HG03175 (cell line): ENCODE data around the gene OR1M1.
"Not testable (repeated sequence)": the region's sequence is repeated elsewhere in the genome, so short reads cannot be mapped to it uniquely, and the experiment has no call there.

Experiments
- ATAC-seq: cut with Tn5 transposase; IDR thresholded peaks from one replicate; pipeline ENCODE4 v1.9.1; 2021; ENCODE audit warnings: mild to moderate bottlenecking, moderate library complexity; ENCODE audit not compliant: unreplicated experiment

OR1M1 gene, protein sequence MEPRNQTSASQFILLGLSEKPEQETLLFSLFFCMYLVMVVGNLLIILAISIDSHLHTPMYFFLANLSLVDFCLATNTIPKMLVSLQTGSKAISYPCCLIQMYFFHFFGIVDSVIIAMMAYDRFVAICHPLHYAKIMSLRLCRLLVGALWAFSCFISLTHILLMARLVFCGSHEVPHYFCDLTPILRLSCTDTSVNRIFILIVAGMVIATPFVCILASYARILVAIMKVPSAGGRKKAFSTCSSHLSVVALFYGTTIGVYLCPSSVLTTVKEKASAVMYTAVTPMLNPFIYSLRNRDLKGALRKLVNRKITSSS

DNA sequence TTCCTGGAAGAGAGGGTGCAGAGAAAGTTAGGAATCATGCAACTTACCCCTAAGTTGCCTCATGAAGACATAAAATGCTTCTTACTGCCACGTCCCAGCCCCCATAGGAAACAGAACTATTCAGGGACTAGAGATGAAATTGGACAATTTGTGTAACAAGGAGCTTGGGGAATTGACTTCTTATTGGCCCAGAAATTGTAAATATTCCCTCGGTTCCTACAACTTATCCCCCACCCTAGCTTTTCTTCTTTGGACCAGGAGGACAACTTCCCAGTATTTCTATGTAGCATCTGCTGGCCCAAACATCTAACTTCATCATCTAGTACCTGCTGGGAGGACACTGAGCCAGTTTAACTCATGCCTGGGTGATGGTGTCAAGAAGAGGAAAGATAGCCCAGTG, at the start of gene OR1M1:
OR1M1 (plus strand) TSS at position 301 of the 400 bp plus-strand sequence. CDS start 6,184 bp downstream, outside the sequence.
- ATAC-seq = no peak

DNA sequence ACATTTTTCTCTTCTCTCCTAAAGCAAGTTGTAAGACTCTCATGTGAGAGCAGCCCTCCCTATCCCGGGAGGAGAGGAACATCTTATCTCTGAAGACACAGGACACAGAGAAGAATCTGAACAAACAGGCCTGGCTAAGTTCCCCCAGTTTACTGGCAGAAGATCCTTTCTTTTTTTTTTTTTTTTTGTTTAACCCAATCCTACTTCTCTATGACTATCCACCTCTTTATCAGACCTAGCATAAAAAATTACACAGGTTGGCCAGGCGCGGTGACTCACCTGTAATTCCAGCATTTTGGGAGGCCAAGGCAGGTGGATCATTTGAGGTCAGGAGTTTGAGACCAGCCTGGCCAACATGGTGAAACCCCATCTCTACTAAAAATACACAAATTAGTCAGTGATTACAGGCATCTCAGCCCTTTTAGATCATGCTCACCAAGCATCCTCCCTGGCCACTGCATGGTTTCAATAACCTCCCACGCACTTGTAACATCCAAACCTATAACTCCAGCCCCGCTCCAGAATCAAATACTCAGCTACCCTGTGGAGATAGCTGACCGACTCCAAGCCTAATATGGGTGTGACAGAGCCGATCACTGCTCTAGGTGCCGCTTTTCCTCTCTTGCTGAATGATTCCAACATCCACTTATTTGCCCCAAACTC, 49.3 kb upstream of the OR1M1 start:
- no peak for ATAC-seq

DNA sequence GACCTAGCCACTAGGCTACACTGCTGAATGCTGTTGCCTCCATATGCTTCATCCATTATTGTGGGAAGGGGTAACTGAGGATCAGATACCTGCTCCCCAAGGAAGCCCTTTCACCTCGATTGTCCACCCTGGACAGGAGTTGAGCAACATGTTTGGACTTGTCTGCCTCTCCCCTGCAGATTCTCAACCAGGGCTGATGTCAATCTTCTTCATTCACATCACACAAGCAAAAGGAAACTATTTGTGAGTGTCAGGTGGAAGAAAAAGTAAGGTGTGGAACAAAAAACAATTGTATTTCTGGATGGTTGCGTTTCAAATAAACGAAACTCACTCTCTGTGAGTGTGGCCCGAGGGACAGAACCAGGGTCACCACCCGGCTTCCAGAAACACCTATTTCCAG, 47.1 kb upstream of the OR1M1 start:
- ATAC-seq = no peak

DNA sequence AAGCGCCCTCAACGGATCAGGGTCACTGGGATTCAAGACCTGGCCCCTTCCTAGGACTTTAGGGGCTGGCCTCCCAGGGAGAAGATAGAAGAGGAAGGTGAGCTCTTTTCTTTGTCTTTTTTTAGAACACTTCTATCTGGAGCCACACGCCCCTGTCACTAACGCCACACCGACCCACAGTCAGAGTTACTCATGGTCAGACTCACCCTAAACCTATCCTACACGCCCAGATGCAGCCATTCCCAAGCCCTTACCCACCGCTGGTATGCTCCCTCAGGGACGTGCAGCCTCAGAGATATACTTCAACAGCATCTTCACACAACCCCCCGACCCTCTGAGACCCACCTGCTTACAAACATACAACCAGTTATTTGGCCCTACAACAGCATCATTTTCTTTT, 46.7 kb upstream of the OR1M1 start:
- ATAC-seq = no peak

DNA sequence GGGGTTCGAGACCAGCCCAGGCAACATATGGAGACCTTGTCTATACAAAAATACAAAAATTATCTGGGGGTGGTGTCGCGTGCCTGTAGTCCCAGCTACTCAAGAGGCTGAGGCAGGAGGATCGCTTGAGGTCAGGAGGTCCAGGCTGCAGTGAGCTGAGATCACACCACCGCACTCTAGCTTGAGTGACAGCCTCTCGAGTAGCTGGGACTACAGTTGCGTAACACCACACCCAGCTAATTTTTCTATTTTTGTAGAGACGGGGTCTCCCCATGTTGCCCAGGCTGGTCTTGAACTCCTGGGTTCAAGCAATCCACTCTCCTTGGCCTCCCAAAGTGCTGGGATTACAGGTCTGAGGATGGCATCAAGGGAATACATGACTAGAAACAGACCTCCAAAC, 45.8 kb upstream of the OR1M1 start:
- ATAC-seq = no peak

DNA sequence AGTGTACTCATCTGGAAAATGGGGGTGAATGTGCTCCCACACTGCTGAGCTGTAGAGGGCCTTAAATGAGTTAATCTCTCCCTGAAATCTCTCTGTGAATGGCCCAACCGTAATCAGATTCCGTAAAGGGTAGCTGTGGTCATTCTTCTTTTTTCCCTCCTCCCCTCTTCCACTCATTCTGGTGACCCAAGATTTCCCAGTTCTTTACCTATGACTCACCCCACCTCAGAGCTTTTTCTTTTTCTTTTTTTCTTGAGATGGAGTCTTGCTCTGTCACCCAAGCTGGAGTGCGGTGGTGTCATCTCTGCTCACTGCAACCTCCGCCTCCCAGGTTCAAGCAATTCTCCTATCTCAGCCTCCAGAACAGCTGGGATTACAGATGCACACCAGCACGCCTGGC, 43.3 kb upstream of the OR1M1 start:
- ATAC-seq = no peak

DNA sequence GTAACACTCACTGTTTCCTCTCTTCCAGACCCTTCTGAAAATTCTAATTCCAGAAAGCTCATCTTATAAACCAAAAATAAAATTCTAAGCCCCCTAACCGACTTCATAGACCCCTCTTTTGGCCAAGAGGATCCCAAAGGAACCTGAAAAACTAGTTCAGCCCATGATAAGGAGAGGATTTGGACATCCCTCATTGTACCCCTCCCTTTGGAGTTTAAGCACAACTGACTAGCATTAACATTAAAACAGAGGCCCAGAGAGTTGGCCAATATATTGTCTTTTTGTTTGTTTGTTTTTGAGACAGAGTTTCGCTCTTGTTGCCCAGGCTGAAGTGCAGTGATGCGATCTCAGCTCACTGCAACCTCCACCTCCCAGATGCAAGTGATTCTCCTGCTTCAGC, 42.4 kb upstream of the OR1M1 start:
- ATAC-seq = no peak

DNA sequence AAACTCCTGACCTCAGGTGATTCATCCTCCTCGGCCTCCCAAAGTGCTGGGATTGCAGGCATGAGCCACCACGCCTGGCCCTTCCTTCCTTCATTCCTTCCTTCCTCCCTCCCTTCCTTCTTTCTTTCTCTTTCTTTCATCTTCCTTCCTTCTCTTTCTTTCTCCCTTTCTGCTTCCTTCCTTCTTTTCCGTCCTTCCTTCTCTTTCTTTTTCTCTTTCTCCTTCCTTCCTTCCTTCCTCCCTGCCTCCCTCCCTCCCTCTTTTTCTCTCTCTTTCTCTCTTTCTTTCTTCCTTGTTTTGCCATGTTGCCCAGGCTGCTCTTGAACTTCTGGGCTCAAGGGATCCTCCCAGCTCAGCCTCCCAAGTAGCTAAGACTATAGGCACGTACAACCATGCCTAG, 40.2 kb upstream of the OR1M1 start:
- no peak for ATAC-seq

DNA sequence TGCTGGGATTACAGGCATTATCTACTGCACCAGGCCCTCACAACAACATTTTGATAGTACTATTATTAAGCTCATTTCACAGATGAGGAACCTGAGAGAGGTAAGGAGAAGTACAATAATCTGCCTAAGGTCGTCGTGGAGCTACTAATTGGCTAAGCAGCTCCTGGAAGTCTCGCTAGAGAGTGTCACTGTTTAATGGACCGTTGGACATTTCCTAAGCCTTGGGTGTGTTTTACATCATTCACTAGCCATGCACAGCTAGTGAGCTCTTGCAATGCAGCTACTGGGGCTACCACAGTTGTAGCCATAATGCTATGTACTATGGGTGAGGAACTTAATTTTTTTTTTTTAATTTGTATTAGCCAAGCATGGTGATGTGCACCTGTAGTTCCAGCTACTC, 34.0 kb upstream of the OR1M1 start:
- no peak for ATAC-seq

DNA sequence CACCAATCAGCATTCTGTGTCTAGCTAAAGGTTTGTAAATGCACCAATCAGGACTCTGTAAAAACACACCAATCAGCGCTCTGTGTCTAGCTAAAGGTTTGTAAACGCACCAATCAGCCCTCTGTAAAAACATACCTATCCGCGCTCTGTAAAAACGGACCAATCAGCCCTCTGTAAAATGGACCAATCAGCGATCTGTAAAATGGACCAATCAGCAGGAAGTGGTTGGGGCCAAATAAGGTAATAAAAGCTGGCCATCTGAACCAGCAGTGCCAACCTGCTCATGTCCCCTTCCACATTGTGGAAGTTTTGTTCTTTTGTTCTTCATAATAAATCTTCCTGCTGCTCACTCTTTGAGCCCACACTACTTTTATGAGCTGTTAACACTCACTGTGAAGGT, 33.2 kb upstream of the OR1M1 start:
- not testable (repeated sequence) for ATAC-seq

DNA sequence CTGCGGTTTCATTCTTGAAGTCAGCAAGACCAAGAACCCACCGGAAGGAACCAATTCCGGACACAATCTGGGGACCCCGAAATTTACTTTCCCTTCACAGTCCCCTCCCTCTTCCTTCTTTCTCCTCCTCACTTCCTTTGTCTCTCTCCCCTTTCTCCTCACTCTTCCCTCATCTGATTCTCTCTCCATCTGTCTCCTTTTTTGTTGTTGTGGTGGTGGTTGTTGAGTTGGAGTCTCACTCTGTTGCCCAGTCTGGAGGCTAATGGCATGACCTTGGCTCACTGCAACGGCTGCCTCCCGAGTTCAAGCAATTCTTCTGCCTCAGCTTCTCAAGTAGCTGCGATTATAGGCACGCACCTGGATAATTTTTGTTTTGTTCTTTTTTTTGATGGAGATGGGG, 32.7 kb upstream of the OR1M1 start:
- no peak for ATAC-seq

DNA sequence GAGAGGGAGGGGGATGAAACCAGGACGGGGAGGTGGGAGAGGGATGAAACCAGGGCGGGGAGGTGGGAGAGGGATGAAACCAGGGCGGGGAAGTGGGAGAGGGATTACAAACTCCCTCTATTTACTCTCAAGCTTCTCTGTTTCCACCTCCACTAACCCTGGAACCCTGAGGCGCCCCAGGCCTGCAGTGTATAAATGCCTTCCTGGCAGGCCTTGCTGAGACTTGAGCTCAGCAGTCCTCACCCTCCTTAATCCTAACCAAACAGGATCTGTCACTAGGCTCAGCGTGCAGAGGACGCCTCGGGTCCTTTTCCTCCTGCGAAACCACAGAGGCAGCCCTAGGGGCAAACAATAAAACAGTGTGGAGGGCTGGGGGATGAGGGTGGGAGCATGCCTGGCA, 32.1 kb upstream of the OR1M1 start:
- no peak for ATAC-seq

DNA sequence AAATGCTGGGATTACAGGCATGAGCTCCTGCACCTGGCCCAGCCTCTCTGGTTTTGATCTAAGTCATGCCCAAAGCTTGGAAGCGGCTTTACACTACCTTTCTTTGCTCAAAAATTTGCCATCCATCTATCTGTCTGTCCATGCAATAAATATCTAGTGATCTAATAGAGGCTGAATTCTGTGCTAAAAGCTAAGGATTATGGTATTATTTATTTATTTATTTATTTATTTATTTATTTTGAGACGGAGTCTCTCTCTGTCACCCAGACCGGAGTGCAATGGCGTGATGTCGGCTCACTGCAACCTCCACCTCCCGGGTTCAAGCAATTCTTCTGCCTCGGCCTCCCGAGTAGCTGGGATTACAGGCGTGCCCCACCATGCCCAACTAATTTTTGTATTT, 30.7 kb upstream of the OR1M1 start:
- ATAC-seq = not testable (repeated sequence)

DNA sequence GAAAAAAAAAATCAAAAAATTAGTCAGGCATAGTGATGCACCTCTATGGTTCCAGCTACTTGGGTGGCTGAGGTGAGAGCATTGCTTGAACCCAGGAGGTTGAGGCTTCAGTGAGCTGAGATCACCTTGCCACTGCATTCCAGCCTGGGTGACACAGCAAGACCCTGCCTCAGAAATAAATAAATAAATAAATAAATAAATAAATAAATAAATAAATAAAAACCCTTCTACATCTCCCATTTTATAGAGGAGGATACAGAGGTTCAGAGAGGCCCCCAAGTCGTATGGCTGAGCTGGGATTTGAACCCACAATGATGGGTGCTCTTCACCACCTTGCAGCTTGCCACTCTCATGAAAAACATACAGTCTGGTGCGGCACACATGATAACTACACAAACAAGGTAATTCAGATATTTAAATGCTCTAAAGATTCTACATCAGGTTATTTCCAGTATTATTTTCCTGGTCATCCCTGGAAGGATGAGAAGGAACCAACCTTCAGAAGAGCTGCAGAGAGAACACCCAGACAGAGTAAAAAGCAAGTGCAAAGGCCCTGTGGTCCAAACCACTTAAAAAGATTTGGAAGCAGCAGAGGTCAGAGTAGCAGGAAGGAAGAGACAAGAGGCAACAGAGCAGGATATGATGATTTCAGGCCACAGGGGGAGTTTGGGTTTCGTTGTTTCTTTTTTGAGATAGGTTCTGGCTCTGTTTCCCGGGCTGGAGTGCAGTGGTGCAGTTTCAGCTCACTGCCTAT, 29.2 kb upstream of the OR1M1 start:
- no peak for ATAC-seq

DNA sequence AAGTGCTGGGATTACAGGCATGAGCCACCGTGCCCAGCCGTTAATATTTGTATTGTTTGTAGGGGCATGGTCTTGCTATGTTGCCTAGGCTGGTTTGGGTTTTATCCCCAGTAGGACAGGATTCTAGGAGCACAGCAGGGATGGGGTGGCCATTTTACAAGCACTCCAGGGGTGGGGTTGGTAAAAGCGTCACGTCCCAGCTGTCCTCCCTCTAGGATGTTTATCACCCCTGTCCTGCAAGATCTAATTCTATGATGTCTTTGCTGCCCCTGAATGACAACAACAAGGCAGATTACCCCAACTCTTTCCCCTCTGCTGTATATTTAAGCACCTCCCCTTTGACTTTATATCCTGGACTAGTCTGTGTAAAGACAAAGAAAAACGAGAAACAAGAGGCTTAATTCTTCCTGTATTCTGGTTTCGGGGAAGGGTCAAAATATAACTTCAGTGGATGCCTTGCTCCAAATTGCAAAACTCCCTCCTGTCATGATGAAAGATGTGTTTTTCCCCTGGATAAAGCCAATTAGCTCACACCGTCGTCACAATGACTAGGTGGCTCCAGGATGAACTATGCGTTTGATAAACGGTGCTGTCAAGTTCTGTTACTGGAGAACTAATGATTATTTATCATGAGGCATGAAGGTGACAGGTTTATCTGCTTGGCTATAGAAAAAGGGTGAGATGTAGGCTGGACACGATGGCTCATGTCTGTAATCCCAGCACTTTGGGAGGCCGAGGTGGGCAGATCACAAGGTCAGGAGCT, 27.8 kb upstream of the OR1M1 start:
- no peak for ATAC-seq

DNA sequence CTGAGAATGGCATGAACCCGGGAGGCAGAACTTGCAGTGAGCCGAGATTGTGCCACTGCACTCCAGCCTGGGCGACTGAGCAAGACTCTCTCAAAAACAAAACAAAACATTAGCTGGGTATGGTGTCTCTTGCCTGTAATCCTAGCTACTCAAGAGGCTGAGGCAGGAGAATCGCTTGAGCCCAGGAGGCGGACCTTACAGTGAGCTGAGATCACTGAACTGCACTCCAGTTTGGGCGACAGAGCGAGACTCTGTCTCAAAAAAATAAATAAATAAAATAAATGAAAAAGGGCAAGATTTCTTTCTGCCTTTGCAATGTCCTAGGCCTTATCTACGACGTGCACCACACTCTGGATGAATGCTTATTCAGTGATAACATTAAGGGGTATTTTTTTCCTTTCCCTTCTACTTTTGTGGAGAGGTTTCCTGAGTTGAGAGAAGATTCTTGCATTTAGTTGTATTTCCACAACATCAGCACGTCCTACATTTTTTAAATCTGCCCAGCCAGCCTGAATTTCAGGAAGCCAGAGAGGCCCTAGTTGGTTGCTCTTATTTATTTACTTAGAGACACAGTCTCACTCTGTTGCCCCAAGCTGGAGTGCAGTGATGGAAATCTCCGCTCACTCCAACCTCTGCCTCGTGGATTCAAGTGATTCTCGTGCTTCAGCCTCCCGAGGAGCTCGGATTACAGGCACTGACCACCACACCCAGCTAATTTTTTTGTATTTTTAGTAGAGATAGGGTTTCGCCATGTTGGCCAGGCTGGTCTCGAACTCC, 26.1 kb upstream of the OR1M1 start:
- ATAC-seq = no peak

DNA sequence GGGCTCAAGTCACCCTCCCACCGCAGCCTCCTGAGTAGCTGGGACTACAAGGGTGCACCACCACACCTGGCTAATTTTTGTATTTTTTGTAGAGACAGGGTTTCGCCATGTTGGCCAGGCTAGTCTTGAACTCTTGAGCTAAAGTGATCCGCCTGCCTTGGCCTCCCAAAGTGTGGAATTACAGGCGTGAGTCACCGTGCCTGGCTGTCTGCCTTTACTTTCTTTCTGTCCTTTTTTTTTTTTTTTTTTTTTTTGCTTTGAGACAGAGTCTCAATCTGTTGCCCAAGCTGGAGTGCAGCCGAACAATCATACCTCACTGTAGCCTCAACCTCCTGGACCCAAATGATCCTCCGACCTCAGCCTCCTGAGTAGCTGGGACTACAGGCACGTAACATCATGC, 25.0 kb upstream of the OR1M1 start:
- ATAC-seq = no peak

DNA sequence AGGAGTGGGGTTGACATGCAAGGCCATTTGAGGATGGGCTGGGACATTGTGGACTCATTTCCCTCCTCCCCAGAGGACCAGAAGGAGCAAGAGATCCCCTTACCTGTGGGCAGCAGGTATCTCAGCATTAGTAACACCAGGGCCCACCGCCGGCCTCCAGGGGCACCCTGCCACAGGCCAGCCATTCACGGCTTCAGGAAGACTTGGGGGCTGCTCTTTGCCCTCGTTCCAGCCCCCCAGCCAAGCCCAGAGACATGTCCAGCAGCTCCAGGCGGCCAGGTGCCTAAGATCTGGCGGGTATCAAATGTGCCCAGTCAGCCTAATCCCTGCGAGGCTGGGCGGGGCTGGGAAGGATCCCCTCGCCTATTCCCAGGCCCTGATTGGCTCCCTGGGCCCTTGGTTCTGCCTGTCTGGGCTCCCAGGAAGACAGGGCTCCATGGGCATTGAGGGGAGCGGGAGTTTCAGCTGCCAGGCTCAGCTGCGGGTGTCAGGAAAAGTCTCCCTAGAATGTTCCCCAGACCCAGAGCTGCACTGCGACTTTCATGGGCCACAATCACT, 21.3 kb upstream of the OR1M1 start:
- no peak for ATAC-seq

DNA sequence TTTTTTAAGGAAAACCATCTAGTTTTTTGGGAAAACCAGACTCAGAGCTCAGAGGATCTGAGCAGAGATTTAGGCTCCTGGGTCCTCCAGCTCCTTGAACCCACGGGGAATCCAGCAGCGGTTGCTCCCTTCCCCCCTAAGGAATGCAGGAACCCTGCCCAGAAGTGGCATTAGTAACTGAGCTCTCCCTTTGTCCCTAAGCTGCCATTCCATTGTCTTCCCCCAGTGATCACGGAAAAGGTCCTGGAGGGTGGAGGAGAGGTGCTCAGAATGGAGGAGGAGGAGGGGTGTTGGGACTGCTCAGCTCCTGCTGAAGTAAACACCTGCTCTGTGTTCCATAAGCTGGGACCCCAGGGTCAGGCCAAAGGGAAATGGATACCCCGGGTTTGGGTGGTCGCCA, 16.8 kb upstream of the OR1M1 start:
- ATAC-seq = no peak

DNA sequence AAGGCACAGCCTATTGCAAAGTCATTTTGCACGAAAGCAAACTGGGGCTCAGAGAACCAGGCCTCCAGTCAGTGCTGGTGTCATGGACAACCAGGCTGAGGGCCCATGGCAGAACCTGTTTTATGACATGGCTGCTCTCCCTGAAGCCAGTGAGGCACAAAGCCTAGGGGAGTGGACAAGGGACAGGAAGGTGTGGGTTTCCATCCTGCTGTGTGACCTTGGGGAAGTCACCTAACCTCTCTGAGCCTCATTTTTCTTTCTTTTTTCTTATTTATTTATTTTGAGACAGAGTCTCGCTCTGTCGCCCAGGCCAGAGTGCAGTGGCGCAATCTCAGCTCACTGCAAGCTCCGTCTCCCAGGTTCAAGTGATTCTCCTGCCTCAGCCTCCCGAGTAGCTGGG, 15.1 kb upstream of the OR1M1 start:
- not testable (repeated sequence) for ATAC-seq
